Epithelial cell of esophagus (primary cell): ENCODE measurements around the gene DRG2.

Experiments
- DNase-seq: peaks from one replicate; pipeline ENCODE4 v3.0.0; 2010; ENCODE audit warnings: low read depth
- H3K4me3 ChIP-seq: 2 replicates; pipeline ENCODE4 v1.5.1; 2011; ENCODE audit warnings: mild to moderate bottlenecking, low read length, control low read depth
- CTCF ChIP-seq: IDR thresholded peaks from 2 replicates; pipeline ENCODE4 v1.5.1; 2011; ENCODE audit warnings: low read depth, mild to moderate bottlenecking, low read length, control low read depth, inconsistent platforms; ENCODE audit not compliant: insufficient read depth; ENCODE audit errors: missing control alignments

Gene DRG2

GRCh38 chr17:18042983-18043382, 44.8 kb upstream of the DRG2 start:
- H3K4me3 ChIP-seq: no peak overlapping the region
- TF ChIP-seq CTCF: no peak
- no peak for DNase-seq

- DNase-seq: peak; percentile 44
- H3K4me3 ChIP-seq: no peak overlapping the region
- TF ChIP-seq CTCF: peak; percentile 27
Measured at GRCh38 chr17:18043491-18043890, 44.3 kb upstream of the DRG2 start.

GRCh38 chr17:18044609-18045008, 43.1 kb upstream of the DRG2 start:
- no peak for TF ChIP-seq CTCF
- no peak for DNase-seq
- H3K4me3 ChIP-seq: no peak overlapping the region

- TF ChIP-seq CTCF: no peak
- DNase-seq: no peak
- H3K4me3 ChIP-seq: no peak overlapping the region
Measured at GRCh38 chr17:18045691-18046350, 41.9 kb upstream of the DRG2 start.

- no peak for TF ChIP-seq CTCF
- no peak overlapping the region for H3K4me3 ChIP-seq
- DNase-seq: no peak
Measured at GRCh38 chr17:18055597-18055996, 32.2 kb upstream of the DRG2 start.

GRCh38 chr17:18056214-18056613, 31.5 kb upstream of the DRG2 start:
- no peak for DNase-seq
- no peak overlapping the region for H3K4me3 ChIP-seq
- TF ChIP-seq CTCF: no peak

GRCh38 chr17:18059283-18059682, 28.5 kb upstream of the DRG2 start:
- H3K4me3 ChIP-seq: no peak overlapping the region
- no peak for TF ChIP-seq CTCF
- peak; percentile 71 for DNase-seq
